HG02623 (cell line): ENCODE data around the gene PARVG.

ENCODE experiments used
- ATAC-seq: cut with Tn5 transposase; IDR thresholded peaks from one replicate; pipeline ENCODE4 v1.9.1; 2021; ENCODE audit warnings: moderate library complexity; ENCODE audit not compliant: unreplicated experiment

Gene PARVG

GRCh38 chr22:44154436-44154942 lies 26.2 kb upstream of the PARVG start:
- no peak for ATAC-seq

- no peak for ATAC-seq
Measured at GRCh38 chr22:44155115-44155514, 25.6 kb upstream of the PARVG start.

- ATAC-seq: no peak
Measured at GRCh38 chr22:44157916-44158618, 22.7 kb upstream of the PARVG start.

DNA sequence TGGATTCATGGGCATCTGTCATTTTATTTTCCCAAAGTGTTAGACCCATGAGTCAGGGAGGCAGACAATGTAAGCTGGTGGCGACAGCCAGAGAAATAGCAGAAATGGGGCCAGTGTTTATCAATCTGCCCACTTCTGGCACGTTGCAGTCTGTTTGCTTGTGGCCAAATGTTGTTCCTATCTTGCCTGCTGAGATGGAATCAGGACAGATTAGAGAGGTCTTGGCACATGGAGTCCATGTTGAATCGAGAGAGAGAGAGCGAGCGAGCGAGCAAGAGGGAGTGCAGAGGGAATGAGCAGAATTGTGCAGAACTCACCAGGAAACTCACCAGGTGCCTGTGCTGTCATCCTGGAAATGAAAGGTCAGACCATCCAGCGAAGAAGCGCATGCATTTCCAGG lies 21.9 kb upstream of the PARVG start:
- no peak for ATAC-seq

GRCh38 chr22:44159221-44159620 lies 21.5 kb upstream of the PARVG start:
- no peak for ATAC-seq

GRCh38 chr22:44159811-44160210 lies 20.9 kb upstream of the PARVG start:
- no peak for ATAC-seq

DNA sequence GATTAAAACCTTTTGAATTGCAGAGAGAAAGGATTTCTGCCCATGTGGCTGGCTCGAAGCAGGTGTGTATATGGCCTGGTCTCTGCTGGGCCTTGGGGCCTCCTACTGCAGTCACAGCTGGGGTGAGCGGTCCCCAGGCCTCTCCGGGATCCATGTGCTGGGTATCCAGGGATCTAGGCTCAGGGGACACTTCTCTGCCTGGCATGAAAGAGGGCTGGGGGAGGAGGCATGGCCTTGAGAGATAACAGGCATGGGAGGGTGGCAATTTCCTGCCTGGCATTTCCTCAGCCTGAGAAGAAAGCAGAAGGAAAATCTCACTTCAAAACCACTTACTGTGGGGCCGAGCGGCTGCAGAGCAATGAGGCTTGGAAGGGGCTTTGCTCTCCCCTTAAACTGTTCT lies 20.3 kb upstream of the PARVG start:
- no peak for ATAC-seq

- no peak for ATAC-seq
Measured at GRCh38 chr22:44161673-44162072, 19.1 kb upstream of the PARVG start.

GRCh38 chr22:44162960-44163359 lies 17.8 kb upstream of the PARVG start:
- no peak for ATAC-seq

- no peak for ATAC-seq
Measured at GRCh38 chr22:44163536-44163935, 17.2 kb upstream of the PARVG start.

DNA sequence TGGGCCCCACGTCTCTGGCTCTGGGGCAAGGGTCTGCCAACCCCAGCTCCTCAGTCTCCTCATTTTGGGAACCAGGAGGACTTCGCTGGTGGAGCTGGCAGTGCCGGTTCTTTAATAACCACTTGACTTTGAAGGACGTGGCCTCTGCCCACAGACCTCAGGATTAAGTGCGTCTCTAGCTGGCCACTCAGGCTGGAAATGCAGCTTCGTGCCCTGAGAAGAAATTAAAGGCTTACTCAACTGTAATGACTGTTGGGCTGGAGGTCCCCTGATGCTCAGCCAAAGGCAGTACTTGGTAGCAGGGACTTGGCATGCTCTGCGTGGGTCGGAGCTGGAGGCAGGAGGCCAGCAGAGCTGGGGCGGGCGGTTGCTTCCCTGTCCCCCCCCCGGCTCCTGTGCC lies 16.7 kb upstream of the PARVG start:
- no peak for ATAC-seq

DNA sequence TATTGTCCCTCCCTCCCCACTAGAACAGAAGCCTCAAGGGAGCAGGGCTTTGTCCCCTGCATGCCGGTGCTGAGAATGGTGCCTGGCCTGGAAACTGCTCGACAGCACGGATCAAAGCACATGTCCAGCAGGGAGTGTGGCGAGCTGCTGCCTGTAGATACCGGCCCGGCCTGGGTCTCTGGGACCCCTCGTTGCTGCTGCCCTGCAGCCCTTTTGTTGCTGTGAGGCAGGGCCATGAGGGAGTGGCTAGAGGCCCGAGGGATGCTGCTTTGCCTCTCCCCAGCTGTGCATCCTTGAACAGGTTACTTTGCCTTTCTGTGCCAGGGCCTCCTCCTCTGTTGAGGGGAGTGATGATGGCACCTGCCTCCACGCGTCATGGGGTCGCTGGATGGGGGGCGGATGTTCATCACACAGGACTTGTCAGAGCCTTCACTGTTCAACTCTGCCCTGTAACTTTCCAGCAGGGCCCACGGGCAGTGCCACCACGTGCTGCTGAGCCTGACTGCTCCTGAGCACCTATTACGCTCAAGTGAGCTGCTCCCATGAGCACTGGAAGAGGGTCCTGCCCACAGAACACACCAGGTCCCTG lies 15.3 kb upstream of the PARVG start:
- no peak for ATAC-seq

- ATAC-seq: no peak
Measured at GRCh38 chr22:44166498-44167276, 14.0 kb upstream of the PARVG start.

GRCh38 chr22:44167501-44167900 lies 13.2 kb upstream of the PARVG start:
- ATAC-seq: no peak

- no peak for ATAC-seq
Measured at GRCh38 chr22:44168206-44168605, 12.5 kb upstream of the PARVG start.

GRCh38 chr22:44170470-44170869 lies 10.3 kb upstream of the PARVG start:
- no peak for ATAC-seq

GRCh38 chr22:44171561-44171960 lies 9.2 kb upstream of the PARVG start:
- ATAC-seq: no peak

GRCh38 chr22:44172370-44173108 lies 8.2 kb upstream of the PARVG start:
- ATAC-seq: no peak

DNA sequence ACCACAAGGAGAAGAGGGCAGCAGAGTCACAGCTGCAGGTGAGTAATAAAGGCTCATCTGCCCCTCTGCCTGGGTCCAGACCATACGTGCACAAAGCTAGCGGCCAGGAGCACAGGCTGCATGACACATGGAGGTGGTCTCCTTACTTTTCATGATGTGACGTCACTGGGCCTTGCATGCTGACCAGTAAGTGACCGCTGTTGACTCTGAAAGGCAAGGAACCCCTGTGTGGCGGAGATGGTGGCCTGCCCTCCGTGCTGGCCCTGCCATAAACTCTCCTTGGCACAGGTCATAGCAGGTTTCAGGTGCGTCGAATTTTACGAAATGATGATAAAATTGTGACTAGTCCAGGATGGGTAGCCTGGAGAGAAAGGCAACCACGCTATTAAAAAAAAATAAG lies 7.6 kb upstream of the PARVG start:
- no peak for ATAC-seq

GRCh38 chr22:44175676-44176075 lies 5.0 kb upstream of the PARVG start:
- no peak for ATAC-seq
